ENCODE data around the gene SZT2.

Gene SZT2

DNA sequence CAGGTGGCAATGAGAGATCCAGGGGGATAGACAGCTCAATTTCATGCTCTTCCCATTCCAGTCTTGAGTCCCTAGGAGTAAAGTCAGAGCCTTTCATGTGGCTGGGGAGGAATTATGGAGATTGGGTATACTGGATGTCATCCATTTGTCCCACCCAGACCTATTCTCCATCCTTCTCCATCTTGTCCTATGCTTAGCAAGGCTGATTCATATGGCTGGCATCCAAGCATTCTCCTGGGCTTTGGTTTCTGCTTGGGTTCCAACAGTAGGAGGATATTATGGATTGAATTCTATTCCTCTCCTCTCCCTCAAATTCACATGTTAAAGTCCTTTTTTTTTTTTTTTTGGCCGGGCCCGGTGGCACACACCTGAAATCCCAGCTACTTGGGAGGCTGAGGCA lies 34.8 kb upstream of the SZT2 start:
- Mint-ChIP-seq H3K27me3 (no peaks in the 10 kb centered on the region), H3K27ac (no peak overlapping the region), H3K9me3 (ENCODE audit: low read depth) (no peaks in the 10 kb centered on the region), H3K4me1 (ENCODE audit: low read depth) (peaks cover 17% of the 10 kb centered on the region), H3K4me3 (no peak overlapping the region), H3K36me3 (peaks cover 10% of the 10 kb centered on the region)

DNA sequence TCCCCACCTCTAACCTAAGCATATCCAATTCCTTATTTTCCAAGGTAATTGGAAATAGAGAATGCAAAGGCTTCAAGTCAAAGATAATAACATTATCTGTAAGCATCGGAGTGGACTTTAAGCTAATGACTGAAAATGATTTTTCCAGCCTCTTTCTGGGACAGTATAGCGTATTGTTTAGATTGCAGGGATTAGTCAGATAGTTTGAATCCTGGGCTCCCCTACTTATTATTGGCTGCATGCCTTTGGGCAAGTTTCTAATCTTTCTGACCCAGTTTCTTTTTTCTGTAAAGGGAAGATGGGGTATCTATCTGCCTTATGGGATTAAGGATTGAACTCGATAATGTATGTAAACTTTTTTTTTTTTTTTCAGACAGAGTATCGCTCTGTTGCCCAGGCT lies 32.4 kb upstream of the SZT2 start:
- peaks cover 18% of the 10 kb centered on the region for H3K4me1 Mint-ChIP-seq (ENCODE audit: low read depth)
- H3K4me3 Mint-ChIP-seq = peak overlapping the region; percentile 94
- no peak overlapping the region for H3K27ac Mint-ChIP-seq
- H3K27me3 Mint-ChIP-seq = no peaks in the 10 kb centered on the region
- no peaks in the 10 kb centered on the region for H3K9me3 Mint-ChIP-seq (ENCODE audit: low read depth)
- H3K36me3 Mint-ChIP-seq = peaks cover 13% of the 10 kb centered on the region

DNA sequence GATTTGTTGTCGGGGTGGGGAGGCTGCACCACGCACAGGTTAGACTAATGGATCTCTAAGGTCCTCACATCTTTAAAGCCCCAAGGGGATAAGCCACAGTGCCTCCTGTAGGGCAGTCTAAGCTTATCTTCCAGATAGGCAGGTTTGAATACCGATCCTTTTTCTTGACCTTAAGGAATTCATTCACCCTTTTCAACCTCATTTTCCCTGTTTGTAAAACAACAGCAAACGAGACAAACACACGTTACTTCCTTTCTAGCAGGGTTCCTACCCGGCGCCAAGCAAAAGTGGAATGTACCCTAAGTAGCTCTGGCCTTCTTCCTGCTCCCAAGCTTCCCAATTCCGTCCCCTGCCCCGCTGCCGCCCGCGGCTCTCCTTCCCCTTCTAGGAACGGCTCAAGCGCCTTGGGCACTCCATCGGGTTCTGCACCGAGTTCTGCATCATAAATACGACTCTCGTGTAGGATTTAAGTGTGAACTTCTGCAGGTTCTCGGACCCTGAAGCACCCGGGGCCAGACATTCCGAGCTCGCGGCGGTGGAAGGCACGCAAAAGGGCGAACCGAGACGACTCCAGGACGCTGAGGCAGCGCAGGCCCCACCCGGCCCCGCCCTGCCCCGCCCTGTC lies 31.5 kb upstream of the SZT2 start:
- Mint-ChIP-seq H3K27ac (peak overlapping the region; percentile 76), H3K4me1 (ENCODE audit: low read depth) (peaks cover 18% of the 10 kb centered on the region), H3K4me3 (peak overlapping the region; percentile 94), H3K36me3 (peaks cover 13% of the 10 kb centered on the region), H3K27me3 (no peaks in the 10 kb centered on the region), H3K9me3 (ENCODE audit: low read depth) (no peaks in the 10 kb centered on the region)

DNA sequence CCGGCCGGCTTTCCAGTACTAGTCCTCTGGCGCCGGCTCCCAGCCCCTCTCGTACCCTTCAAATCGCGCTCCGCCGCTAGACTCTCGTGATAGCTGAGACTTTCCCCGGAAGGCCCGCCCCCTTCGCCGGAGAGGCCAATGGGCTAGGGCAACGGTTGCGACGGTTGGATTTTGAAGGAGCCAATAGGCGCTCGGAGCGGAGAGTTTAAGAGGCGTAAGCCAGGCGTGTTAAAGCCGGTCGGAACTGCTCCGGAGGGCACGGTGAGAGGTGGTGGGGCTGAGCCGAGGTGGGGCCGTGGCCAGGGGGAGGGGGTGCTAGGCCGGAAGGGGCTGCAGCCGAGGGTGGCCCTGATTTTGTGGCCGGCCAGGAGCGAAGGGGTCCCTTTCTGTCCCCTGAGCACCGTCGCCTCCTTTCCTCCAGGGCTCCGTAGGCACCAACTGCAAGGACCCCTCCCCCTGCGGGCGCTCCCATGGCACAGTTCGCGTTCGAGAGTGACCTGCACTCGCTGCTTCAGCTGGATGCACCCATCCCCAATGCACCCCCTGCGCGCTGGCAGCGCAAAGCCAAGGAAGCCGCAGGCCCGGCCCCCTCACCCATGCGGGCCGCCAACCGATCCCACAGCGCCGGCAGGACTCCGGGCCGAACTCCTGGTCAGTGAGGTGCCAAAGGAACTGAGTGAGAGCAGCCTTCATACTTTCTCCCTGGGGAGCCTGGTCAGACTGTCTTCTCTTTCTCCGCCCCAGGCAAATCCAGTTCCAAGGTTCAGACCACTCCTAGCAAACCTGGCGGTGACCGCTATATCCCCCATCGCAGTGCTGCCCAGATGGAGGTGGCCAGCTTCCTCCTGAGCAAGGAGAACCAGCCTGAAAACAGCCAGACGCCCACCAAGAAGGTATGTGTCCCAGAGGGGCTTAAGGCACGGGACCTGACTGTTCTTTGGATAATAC lies 30.7 kb upstream of the SZT2 start, which contains the start of gene CDC20:
Gene CDC20, plus strand, starts transcription at position 236 of the 948 bp plus-strand sequence. Its CDS starts 235 bp downstream, at position 471.
- Mint-ChIP-seq H3K4me3 (peak within 1 kb of the TSS; percentile 94), H3K27me3 (no peaks in the 10 kb centered on the region), H3K27ac (peak within 1 kb of the TSS; percentile 76), H3K4me1 (ENCODE audit: low read depth) (peaks cover 18% of the 10 kb centered on the region), H3K36me3 (peaks cover 13% of the 10 kb centered on the region), H3K9me3 (ENCODE audit: low read depth) (no peaks in the 10 kb centered on the region)

DNA sequence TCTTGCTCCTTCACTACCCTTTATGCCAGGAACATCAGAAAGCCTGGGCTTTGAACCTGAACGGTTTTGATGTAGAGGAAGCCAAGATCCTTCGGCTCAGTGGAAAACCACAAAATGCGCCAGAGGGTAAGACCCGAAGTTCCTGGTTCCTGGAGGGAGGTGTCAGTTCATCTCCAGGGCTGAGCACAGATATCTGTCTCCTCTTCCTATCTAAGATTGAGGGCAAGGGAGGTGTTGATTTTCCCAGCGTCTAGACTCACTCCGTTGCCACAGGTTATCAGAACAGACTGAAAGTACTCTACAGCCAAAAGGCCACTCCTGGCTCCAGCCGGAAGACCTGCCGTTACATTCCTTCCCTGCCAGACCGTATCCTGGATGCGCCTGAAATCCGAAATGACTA lies 30.0 kb upstream of the SZT2 start:
- peaks cover 18% of the 10 kb centered on the region for H3K4me1 Mint-ChIP-seq (ENCODE audit: low read depth)
- peak overlapping the region; percentile 68 for H3K27ac Mint-ChIP-seq

DNA sequence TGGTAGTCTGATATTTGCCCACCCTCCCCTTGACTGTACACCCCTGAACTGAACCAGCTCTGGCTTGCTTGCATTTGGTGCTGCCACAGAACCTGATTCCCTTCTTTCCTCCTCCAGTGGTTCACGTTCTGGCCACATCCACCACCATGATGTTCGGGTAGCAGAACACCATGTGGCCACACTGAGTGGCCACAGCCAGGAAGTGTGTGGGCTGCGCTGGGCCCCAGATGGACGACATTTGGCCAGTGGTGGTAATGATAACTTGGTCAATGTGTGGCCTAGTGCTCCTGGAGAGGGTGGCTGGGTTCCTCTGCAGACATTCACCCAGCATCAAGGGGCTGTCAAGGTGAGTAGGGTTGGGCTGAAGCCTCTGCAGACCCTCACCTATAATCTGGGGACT lies 29.1 kb upstream of the SZT2 start:
- Mint-ChIP-seq H3K9me3 (ENCODE audit: low read depth) (no peaks in the 10 kb centered on the region), H3K4me3 (peak overlapping the region; percentile 35), H3K4me1 (ENCODE audit: low read depth) (peaks cover 24% of the 10 kb centered on the region), H3K36me3 (peaks cover 7% of the 10 kb centered on the region), H3K27ac (no peak overlapping the region), H3K27me3 (no peaks in the 10 kb centered on the region)

More for the DNA sequence above, 30.0 kb upstream of the SZT2 start:
- no peaks in the 10 kb centered on the region for H3K9me3 Mint-ChIP-seq (ENCODE audit: low read depth)
- H3K27me3 Mint-ChIP-seq = no peaks in the 10 kb centered on the region
- peaks cover 8% of the 10 kb centered on the region for H3K36me3 Mint-ChIP-seq
- peak overlapping the region; percentile 94 for H3K4me3 Mint-ChIP-seq

DNA sequence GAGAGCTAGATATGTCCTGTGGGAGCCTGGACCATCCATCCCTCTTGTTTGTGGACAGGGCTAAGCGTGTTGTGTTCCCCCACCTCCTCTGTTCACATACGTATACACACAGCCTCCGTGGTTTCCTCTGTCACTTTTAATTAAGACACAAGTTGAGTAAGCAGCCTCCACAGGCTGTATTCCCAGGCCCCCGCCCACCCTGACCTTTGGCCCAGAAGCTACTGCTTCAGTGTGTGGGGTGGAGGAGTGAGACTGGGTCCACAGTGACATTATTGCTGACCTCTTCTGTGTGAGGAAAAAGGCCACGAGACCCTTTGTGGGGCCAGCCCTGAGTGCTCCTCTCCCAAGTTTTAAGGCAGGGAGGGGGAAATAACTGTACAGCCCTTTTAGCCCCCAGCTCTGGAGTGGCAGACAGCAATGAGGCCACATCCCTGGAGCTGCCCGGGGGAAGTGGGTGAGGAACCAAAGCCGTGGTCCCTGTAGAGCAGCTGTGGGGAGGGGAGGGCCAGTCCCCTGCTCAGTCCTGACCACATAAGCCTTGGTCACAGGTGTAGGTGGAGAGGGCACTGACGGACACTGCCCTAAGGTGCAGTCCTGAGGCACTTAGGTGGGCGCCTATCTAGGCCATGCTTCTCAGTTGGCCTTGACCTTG lies 26.3 kb upstream of the SZT2 start:
- H3K27ac Mint-ChIP-seq = no peak overlapping the region

DNA sequence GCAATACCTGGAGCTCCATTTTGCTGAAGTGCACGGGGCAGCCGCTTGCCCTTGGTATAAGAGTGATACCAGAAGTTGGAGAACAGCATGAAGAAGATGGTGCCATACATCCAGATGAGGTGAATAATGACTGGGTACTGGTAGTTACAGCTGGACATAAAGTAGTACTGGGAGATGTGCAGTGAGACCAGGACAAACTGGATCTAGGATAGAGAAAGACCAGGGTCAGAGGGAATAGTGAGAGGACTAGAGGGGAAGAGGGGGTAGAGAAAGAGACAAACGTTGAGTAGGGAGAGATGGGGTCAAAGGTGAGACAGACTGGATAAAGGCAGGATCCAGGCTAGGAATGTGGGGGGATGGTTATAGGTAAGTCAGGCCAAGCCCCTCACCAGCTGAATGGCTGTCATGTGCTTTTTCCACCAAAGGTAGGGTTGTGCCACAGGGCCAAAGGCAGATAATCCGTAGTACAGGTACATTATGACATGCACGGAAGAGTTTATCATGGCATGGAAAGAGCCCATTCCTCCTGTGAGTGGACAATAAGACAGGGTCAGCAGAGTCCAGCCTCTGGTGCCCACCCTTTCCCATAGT lies 25.7 kb upstream of the SZT2 start:
- H3K27me3 Mint-ChIP-seq = no peaks in the 10 kb centered on the region
- peaks cover 11% of the 10 kb centered on the region for H3K36me3 Mint-ChIP-seq
- H3K4me3 Mint-ChIP-seq = no peak overlapping the region
- no peak overlapping the region for H3K27ac Mint-ChIP-seq
- no peaks in the 10 kb centered on the region for H3K9me3 Mint-ChIP-seq (ENCODE audit: low read depth)
- peaks cover 27% of the 10 kb centered on the region for H3K4me1 Mint-ChIP-seq (ENCODE audit: low read depth)

More for the DNA sequence above, 26.3 kb upstream of the SZT2 start:
- H3K36me3 Mint-ChIP-seq = peaks cover 9% of the 10 kb centered on the region
- no peaks in the 10 kb centered on the region for H3K9me3 Mint-ChIP-seq (ENCODE audit: low read depth)
- H3K4me3 Mint-ChIP-seq = no peak overlapping the region
- peaks cover 23% of the 10 kb centered on the region for H3K4me1 Mint-ChIP-seq (ENCODE audit: low read depth)
- no peaks in the 10 kb centered on the region for H3K27me3 Mint-ChIP-seq

DNA sequence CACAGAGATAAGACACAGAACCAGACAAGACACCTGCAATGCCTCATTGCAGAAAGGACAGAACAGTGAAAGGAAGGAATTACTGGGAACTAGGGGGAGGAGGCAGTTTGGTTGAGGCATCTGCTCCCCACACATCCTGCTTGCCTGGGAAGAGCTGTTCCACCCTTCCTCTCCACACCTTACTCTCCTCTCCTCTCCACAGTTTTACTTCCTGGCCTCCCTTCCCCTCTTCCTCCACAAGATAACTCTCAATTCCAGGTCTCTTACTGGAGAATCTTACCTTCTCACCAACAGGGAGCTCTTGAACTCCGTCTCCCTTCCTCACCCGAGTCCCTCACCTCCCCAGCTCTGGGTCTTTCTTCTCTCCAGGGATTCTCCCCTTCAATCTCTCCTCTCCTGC lies 24.0 kb upstream of the SZT2 start:
- H3K27ac Mint-ChIP-seq = peak overlapping the region; percentile 84
- no peaks in the 10 kb centered on the region for H3K9me3 Mint-ChIP-seq (ENCODE audit: low read depth)
- no peaks in the 10 kb centered on the region for H3K27me3 Mint-ChIP-seq
- H3K4me1 Mint-ChIP-seq (ENCODE audit: low read depth) = peaks cover 22% of the 10 kb centered on the region
- H3K4me3 Mint-ChIP-seq = peak overlapping the region; percentile 72
- peaks cover 11% of the 10 kb centered on the region for H3K36me3 Mint-ChIP-seq

DNA sequence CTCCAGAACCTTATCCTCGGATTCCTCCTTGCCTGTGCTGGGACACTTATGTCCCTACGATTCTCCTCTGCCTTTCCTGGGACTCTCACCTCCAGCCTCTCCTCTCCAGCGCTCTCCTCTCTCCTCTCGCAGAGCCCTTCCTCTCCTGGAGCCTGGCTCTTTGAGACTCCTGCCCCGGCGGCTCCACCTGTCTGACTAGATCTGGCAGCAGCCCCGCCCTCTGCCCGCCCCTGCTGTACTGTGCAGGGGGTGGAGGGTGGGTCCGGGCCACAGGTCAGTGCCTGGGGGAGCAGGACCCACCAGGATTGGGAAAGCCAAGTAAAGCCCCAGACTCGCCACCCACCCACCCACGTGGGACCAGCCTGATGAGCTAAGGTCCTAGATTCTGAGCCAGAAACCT lies 23.5 kb upstream of the SZT2 start:
- no peaks in the 10 kb centered on the region for H3K27me3 Mint-ChIP-seq
- peaks cover 25% of the 10 kb centered on the region for H3K4me1 Mint-ChIP-seq (ENCODE audit: low read depth)
- H3K36me3 Mint-ChIP-seq = peaks cover 11% of the 10 kb centered on the region
- H3K27ac Mint-ChIP-seq = peak overlapping the region; percentile 84
- peak overlapping the region; percentile 72 for H3K4me3 Mint-ChIP-seq
- no peaks in the 10 kb centered on the region for H3K9me3 Mint-ChIP-seq (ENCODE audit: low read depth)

DNA sequence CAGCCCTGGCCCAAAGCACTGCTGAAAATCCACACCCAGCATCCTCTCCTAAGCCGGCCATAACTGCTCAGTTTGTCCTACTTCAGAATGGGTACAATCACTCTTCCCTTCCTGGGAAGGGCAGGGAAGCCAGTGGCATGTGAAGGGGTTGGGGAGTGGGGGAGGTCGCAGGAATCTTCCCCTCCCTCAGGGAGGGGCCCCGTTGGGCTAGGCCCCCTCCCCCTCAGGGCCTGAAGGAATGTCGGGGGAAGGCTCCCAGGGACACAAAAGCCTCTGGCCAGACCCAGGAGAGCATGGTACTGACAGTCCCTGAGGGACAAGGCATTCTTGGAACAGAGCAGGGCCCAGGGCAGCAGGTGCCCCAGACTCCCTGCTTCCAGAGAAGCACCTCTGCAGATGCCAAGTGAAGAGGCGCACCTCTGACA lies 23.1 kb upstream of the SZT2 start:
- Mint-ChIP-seq H3K4me1 (ENCODE audit: low read depth) (peaks cover 27% of the 10 kb centered on the region), H3K27me3 (no peaks in the 10 kb centered on the region), H3K9me3 (ENCODE audit: low read depth) (no peaks in the 10 kb centered on the region), H3K36me3 (peaks cover 9% of the 10 kb centered on the region), H3K27ac (peak overlapping the region; percentile 95), H3K4me3 (peak overlapping the region; percentile 91)

DNA sequence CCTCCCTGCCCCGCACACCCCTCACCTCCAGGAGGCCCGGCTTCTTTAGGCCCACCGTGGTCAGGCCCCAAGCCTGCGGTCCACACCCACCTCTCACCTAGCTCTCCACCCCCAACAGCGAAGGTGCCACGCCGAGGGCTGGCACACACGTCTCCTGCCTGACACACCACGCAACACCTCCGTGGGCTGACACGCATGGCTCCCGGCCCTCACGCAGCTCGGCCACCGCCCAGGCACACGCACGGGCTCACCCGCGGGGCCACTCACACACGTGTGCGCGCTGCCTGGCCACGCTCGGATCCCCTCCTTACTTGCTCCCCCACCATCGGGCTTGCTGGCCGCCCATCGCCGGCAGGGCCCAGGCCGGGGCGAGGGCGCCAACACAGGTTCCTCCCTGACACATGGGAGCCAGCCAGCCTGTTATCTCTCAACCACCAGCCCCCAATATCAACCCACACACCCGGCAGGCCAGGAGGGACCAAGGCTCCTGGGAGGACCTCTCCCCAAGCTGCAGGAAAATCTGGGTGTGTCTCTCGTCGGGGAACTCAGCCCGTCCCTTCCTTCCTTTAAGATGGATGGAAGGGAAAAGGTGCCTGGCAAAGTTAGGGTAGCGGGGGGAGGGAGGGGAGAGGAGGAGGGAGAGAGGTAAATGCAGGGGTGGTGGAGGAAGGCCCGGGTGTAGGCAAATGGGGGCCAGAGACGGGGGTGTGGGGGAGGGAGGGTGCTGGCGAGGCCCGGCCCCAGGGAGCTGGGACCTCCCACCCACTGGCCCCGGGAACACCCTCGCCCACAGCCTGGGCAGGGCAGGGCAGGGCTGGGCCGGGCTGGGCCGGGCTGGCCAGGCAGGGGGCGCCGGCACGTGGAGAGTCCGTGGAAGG lies 22.4 kb upstream of the SZT2 start:
- Mint-ChIP-seq H3K27me3 (no peaks in the 10 kb centered on the region), H3K9me3 (ENCODE audit: low read depth) (no peaks in the 10 kb centered on the region), H3K36me3 (peaks cover 5% of the 10 kb centered on the region), H3K4me1 (ENCODE audit: low read depth) (peaks cover 28% of the 10 kb centered on the region), H3K4me3 (peak overlapping the region; percentile 91), H3K27ac (peak overlapping the region; percentile 95)

DNA sequence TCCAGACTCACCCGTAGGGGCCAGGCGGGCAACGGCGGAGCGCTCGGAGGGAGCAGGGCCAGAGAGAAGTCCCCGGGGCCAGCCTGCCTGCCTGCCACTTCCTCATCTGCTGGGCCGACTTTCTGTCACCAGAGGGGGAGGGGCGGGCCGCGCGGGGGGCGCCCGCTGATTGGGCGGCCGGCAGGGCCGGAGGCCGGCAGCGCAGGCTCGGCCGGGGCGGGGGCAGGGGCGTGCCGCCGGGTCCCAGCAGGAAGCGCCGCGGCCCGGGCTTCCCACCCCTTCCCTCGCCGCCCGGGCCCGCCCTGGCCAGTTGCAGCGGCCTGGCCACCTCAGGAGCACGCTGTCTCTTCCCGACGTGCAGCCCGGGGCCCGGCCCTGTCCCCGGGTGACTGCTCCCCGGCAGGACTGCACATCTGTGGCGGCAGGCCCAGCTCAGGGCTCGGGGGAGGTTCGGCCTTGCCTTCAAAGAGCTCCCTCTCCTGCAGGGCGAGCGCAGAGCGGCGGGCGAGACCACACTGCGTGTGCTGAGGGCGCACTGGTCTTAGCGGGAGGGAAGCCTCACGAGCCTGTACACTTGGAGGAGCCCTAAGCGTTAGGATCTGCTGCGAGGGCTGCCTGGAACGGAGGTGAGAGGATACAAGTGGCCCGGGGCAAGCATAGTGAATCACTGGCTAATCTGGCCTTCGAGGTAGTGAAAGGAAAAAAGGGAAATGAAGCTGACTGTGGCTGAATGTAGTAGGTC lies 21.6 kb upstream of the SZT2 start, which contains the start of gene ELOVL1:
Gene ELOVL1, minus strand, starts transcription at position 108 of the 742 bp plus-strand sequence. CDS start 2,402 bp downstream, outside the sequence.
- Mint-ChIP-seq H3K9me3 (ENCODE audit: low read depth) (no peaks in the 10 kb centered on the region), H3K27me3 (no peaks in the 10 kb centered on the region), H3K4me1 (ENCODE audit: low read depth) (peaks cover 28% of the 10 kb centered on the region), H3K27ac (peak within 1 kb of the TSS; percentile 95), H3K4me3 (peak within 1 kb of the TSS; percentile 99), H3K36me3 (peaks cover 5% of the 10 kb centered on the region)

Measured in activated naive CD8-positive, alpha-beta T cell (primary cell).